Activated CD4-positive, alpha-beta memory T cell treated with anti-CD3 and anti-CD28 coated beads, Interleukin-2, amount 10 ng/mL, durations not matched to agents 7 days and 5 days (primary cell): Measurements from ENCODE around the gene RLF. TPM values are rescaled to one million over a fixed set of nuclear protein-coding genes. Genes with fewer than 3 reads are reported as not detected.
"Not testable (repeated sequence)": the region's sequence is repeated elsewhere in the genome, so short reads cannot be mapped to it uniquely, and the experiment has no call there.

Experiments used
- CTCF ChIA-PET: fragments of 350-600 bp; sonication (Branson Sonifier 250); formaldehyde crosslinking; loops from one replicate; lab custom pipeline; 2021; ENCODE audit warnings: antibody characterized with exemption, inconsistent platforms; lab: Charles Lee
- POLR2A ChIA-PET: fragments of 350-600 bp; sonication (Branson Sonifier 250); formaldehyde crosslinking; loops from one replicate; lab custom pipeline; 2021; ENCODE audit warnings: antibody characterized with exemption; lab: Charles Lee
- DNase-seq: peaks from one replicate; pipeline ENCODE4 v3.0.0-alpha.2; 2020
- H3K27ac Mint-ChIP-seq: one replicate; pipeline ENCODE4 v1.8.0; 2021; ENCODE audit warnings: mild to moderate bottlenecking, mixed read lengths
- H3K27me3 Mint-ChIP-seq: one replicate; pipeline ENCODE4 v1.8.0; 2021; ENCODE audit warnings: mixed read lengths
- H3K36me3 Mint-ChIP-seq: one replicate; pipeline ENCODE4 v1.8.0; 2021; ENCODE audit warnings: low read depth, mixed read lengths
- H3K4me1 Mint-ChIP-seq: one replicate; pipeline ENCODE4 v1.8.0; 2021; ENCODE audit warnings: mixed read lengths
- H3K4me3 Mint-ChIP-seq: one replicate; pipeline ENCODE4 v1.8.0; 2021; ENCODE audit warnings: mild to moderate bottlenecking, mixed read lengths
- H3K9me3 Mint-ChIP-seq: one replicate; pipeline ENCODE4 v1.8.0; 2021; ENCODE audit warnings: mixed read lengths
- total RNA-seq, 2 experiments: library from RNA; stranded (reverse); gene quantifications; one replicate each; pipeline ENCODE4 v1.2.3, GENCODE V29; 2021

Gene RLF
- total RNA-seq, 2 experiments from 2014 or later: 23.8 to 24.6 TPM

DNA sequence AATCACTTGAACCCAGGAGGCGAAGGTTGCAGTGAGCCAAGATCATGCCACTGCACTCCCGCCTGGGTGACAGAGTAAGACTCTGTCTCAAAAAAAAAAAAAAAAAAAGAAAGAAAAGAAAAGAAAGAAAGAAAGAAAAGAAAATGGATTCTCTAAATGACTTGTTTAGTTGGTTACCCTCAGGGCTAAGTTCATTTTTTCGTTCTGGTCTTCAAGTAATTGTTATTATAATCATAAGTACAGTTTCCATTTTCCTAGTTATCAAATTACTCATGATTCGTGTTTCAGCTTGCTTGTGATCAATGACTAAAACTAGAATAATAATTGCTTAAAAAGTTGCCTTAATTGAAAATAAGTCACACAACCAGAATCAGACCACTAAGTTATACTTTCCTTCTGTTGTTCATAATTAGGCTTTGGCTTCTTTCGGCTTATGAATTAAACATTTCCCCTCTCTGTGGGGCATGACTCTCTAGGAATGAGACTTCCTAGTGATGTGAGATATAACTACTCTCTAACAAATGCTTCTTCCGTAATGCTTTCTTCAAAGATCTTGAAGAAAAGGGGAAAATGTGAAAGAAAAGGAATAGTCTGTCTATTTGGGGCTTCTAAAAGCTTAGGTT, 9.6 kb upstream of the RLF start:
- POLR2A ChIA-PET: interaction anchor here (1.2 to 4.1 kb wide), 4 partner anchors 165 to 248 kb away, joined by 4 to 18 read pairs (median 5); partner anchors contain the start of gene COL9A2
- CTCF ChIA-PET: interaction anchor here (0.9 to 8.6 kb wide), 18 partner anchors 8 to 260 kb away, joined by 3 to 217 read pairs (median 6); partner anchors contain the start of genes COL9A2 and ZMPSTE24
- no peaks in the 10 kb centered on the region for H3K9me3 Mint-ChIP-seq
- H3K27ac Mint-ChIP-seq: no peak overlapping the region
- H3K27me3 Mint-ChIP-seq: peaks cover 18% of the 10 kb centered on the region
- H3K36me3 Mint-ChIP-seq: no peaks in the 10 kb centered on the region
- H3K4me1 Mint-ChIP-seq: peaks cover 6% of the 10 kb centered on the region
- H3K4me3 Mint-ChIP-seq: no peak overlapping the region
- no peak for DNase-seq

DNA sequence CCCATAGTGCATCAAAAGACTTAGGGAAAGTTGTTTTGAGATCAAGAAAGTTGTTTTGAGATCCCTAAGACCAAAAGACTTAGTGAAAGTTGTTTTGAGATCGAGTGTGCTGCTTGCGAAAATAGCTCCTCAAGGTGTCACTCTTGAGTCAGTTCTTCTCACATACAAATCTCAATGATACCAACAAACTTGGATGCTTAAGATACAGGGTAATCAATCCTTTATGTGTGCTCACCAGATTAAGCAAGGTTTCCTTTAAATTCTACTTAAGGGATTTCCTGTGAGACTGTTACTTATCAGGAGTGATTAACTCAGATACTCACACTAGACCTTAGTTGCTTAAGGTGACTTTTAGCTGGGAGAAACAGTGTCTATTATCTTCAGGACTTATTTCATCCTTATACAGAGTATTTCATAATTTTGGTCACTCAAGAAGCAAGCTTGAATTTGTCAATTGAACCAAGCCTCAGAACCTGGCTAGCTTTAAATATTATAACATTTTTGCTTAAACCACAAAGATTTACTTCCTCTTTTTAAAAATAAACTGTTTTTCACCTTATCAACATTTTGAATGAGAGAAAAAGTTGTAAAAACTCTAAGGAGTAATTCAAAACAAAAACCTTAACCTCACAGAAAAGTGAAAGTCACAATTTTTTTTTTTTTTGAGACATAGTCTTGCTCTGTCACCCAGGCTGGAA, 8.0 kb upstream of the RLF start:
- POLR2A ChIA-PET: interaction anchor here (0.7 to 4.1 kb wide), 11 partner anchors 8 to 247 kb away, joined by 3 to 18 read pairs (median 5); partner anchors contain the start of genes COL9A2, RLF and ZMPSTE24
- CTCF ChIA-PET: interaction anchor here (0.6 to 8.6 kb wide), 40 partner anchors 9 to 281 kb away, joined by 3 to 217 read pairs (median 5); partner anchors contain the start of genes COL9A2, RLF, SMAP2 and ZMPSTE24
- H3K4me1 Mint-ChIP-seq: peaks cover 6% of the 10 kb centered on the region
- H3K9me3 Mint-ChIP-seq: no peaks in the 10 kb centered on the region
- no peaks in the 10 kb centered on the region for H3K36me3 Mint-ChIP-seq
- H3K27me3 Mint-ChIP-seq: peaks cover 5% of the 10 kb centered on the region
- H3K27ac Mint-ChIP-seq: no peak overlapping the region
- peak; percentile 37 for DNase-seq
- no peak overlapping the region for H3K4me3 Mint-ChIP-seq

- H3K4me3 Mint-ChIP-seq: no peak overlapping the region
- no peaks in the 10 kb centered on the region for H3K9me3 Mint-ChIP-seq
- DNase-seq: no peak
- ChIA-PET POLR2A (interaction anchor here (0.6 to 4.1 kb wide), 4 partner anchors 160 to 186 kb away, joined by 3 to 18 read pairs (median 3); no protein-coding TSS in a partner anchor), CTCF (interaction anchor here (0.7 to 8.6 kb wide), 6 partner anchors 11 to 250 kb away, joined by 3 to 217 read pairs (median 6); no protein-coding TSS in a partner anchor)
- no peaks in the 10 kb centered on the region for H3K36me3 Mint-ChIP-seq
- H3K4me1 Mint-ChIP-seq: peaks cover 6% of the 10 kb centered on the region
- H3K27me3 Mint-ChIP-seq: peaks cover 3% of the 10 kb centered on the region
- H3K27ac Mint-ChIP-seq: no peak overlapping the region
Observed at GRCh38 chr1:40155135-40155534, 6.1 kb upstream of the RLF start.

- Mint-ChIP-seq H3K36me3 (no peaks in the 10 kb centered on the region), H3K27ac (no peak overlapping the region), H3K4me3 (no peak overlapping the region), H3K4me1 (peaks cover 8% of the 10 kb centered on the region), H3K27me3 (peaks cover 3% of the 10 kb centered on the region), H3K9me3 (no peaks in the 10 kb centered on the region)
- CTCF ChIA-PET: interaction anchor here (0.7 to 8.6 kb wide), 5 partner anchors 160 to 440 kb away, joined by 3 to 217 read pairs (median 5); no protein-coding TSS in a partner anchor
- POLR2A ChIA-PET: interaction anchor here (1.3 kb wide), 1 partner anchor 186 kb away, joined by 3 read pairs; no protein-coding TSS in a partner anchor
- no peak for DNase-seq
Observed at GRCh38 chr1:40155910-40156309, 5.3 kb upstream of the RLF start.

GRCh38 chr1:40160806-40161124, 422 bp upstream of the RLF start:
- H3K27me3 Mint-ChIP-seq: no peaks in the 10 kb centered on the region
- no peak overlapping the region for H3K27ac Mint-ChIP-seq
- ChIA-PET POLR2A (interaction anchor here (1.1 to 3.7 kb wide), 7 partner anchors 10 to 224 kb away, joined by 3 to 15 read pairs (median 5); partner anchors contain the start of gene SMAP2), CTCF (interaction anchor here (0.9 to 3.0 kb wide), 4 partner anchors 81 to 178 kb away, joined by 3 to 11 read pairs (median 4); no protein-coding TSS in a partner anchor)
- DNase-seq: no peak
- no peaks in the 10 kb centered on the region for H3K9me3 Mint-ChIP-seq
- H3K4me3 Mint-ChIP-seq: no peak overlapping the region
- H3K4me1 Mint-ChIP-seq: peaks cover 5% of the 10 kb centered on the region
- H3K36me3 Mint-ChIP-seq: peaks cover 14% of the 10 kb centered on the region

DNA sequence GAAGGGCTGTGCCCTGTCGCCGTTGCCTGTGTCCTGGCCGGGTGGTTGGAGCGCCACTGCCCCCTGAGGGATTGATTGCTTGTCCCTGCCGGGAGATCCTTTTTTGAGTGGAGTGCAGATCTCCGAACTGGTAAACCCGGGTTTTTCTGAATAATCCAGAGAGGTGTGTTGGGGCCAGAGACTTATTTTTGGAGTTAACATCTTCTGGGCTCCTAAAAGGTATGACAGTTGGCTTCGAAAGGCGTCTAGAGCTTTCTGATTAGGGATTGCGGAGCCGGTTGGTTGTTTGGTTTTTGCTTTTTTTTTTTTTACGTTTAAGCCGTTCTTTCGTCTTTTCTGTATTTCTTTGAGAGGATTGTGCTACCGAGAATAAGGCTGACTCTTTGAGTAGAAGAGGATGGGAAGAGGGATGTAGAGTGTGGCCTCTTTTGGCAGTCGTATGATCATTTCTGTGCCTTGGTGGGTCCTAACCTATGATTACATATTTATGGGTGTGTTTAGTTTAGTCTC, 756 bp downstream of the RLF start:
- ChIA-PET POLR2A (interaction anchor here (0.8 to 3.7 kb wide), 21 partner anchors 9 to 239 kb away, joined by 3 to 15 read pairs (median 4); partner anchors contain the start of genes CAP1, SMAP2 and ZMPSTE24), CTCF (interaction anchor here (0.8 to 3.0 kb wide), 9 partner anchors 9 to 243 kb away, joined by 3 to 15 read pairs (median 5); no protein-coding TSS in a partner anchor)
- DNase-seq: no peak
- no peak overlapping the region for H3K4me3 Mint-ChIP-seq
- H3K27ac Mint-ChIP-seq: no peak overlapping the region
- H3K4me1 Mint-ChIP-seq: peaks cover 5% of the 10 kb centered on the region
- H3K36me3 Mint-ChIP-seq: peaks cover 17% of the 10 kb centered on the region
- H3K9me3 Mint-ChIP-seq: no peaks in the 10 kb centered on the region
- H3K27me3 Mint-ChIP-seq: no peaks in the 10 kb centered on the region

- ChIA-PET CTCF (interaction anchor here (0.9 to 3.0 kb wide), 11 partner anchors 9 to 275 kb away, joined by 3 to 15 read pairs (median 4); no protein-coding TSS in a partner anchor), POLR2A (interaction anchor here (1.0 to 3.7 kb wide), 12 partner anchors 10 to 236 kb away, joined by 3 to 15 read pairs (median 6); partner anchors contain the start of genes CAP1 and ZMPSTE24)
- Mint-ChIP-seq H3K36me3 (peaks cover 21% of the 10 kb centered on the region), H3K27me3 (no peaks in the 10 kb centered on the region), H3K4me1 (peaks cover 9% of the 10 kb centered on the region), H3K9me3 (no peaks in the 10 kb centered on the region), H3K4me3 (no peak overlapping the region), H3K27ac (no peak overlapping the region)
- DNase-seq: no peak
Observed at GRCh38 chr1:40162753-40163441, 1.7 kb downstream of the RLF start.

DNA sequence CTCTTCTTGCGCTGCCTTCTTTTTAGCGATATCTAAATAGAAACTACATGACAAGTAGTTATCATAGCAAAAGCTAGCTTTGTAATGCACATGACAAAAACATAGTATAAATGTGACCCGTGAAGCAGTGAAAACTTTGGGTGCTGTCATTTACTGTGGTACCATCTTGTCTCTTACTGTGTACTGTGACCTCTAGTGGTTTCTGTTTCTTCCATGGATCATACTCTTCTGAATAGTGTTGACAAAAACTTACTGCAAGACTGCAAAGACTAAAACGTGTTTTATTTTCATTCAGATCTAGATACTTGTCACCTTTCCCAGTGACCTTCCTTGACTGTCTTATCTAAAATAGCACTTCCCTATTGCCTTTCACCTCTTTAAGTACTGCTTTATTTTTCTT, 6.1 kb downstream of the RLF start:
- CTCF ChIA-PET: interaction anchor here (1.0 kb wide), 1 partner anchor 15 kb away, joined by 6 read pairs; no protein-coding TSS in a partner anchor
- POLR2A ChIA-PET: no interaction called here

DNA sequence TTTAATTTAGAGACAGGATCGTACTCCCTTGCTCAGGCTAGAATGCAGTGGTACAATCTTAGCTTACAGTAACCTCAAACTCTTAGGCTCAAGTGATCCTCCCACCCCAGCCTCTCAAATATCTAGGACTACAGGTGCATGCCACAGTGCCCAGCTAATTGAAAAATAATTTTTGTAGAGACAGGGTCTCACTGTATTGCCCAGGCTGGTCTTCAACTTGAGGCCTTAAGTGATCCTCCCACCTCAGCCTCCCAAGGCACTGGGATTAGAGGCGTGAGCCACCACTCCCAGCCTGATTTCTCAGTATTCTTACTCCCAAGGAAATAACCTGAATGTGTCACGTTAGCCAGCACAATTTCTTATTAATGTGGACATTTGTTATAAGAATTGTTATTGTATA, 9.8 kb downstream of the RLF start:
- no peak overlapping the region for H3K4me3 Mint-ChIP-seq
- DNase-seq: no peak
- H3K9me3 Mint-ChIP-seq: no peaks in the 10 kb centered on the region
- H3K4me1 Mint-ChIP-seq: peaks cover 29% of the 10 kb centered on the region
- H3K27ac Mint-ChIP-seq: no peak overlapping the region
- POLR2A ChIA-PET: interaction anchor here (1.1 kb wide), 1 partner anchor 11 kb away, joined by 5 read pairs; no protein-coding TSS in a partner anchor
- peaks cover 6% of the 10 kb centered on the region for H3K36me3 Mint-ChIP-seq
- no peaks in the 10 kb centered on the region for H3K27me3 Mint-ChIP-seq
- CTCF ChIA-PET: interaction anchor here (0.9 to 2.0 kb wide), 4 partner anchors 8 to 167 kb away, joined by 3 to 9 read pairs (median 4); no protein-coding TSS in a partner anchor

More for the DNA sequence above, 6.1 kb downstream of the RLF start:
- Mint-ChIP-seq H3K27ac (no peak overlapping the region), H3K9me3 (no peaks in the 10 kb centered on the region), H3K4me1 (peaks cover 10% of the 10 kb centered on the region), H3K36me3 (peaks cover 17% of the 10 kb centered on the region), H3K27me3 (no peaks in the 10 kb centered on the region), H3K4me3 (no peak overlapping the region)
- DNase-seq: no peak

DNA sequence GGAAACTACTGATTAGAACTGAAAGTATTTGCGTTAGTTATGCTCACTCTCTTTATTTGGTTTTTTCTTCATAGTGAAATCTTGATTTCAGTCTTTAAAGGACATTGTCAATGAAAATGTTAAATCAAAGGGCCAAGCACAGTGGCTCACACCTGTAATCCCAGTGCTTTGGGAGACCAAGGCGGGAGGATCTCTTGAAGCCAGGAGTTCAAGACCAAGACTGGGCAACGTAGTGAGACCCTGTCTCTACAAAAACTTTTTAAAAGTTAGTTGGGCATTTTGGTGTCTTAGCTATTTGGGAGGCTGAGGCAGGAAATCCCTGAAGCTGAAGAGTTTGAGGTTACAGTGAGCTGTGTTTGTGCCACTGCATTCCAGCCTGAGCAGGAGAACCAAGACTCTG, 13.6 kb downstream of the RLF start:
- H3K4me3 Mint-ChIP-seq: no peak overlapping the region
- ChIA-PET CTCF (no interaction called here), POLR2A (no interaction called here)
- no peak overlapping the region for H3K27ac Mint-ChIP-seq
- DNase-seq: no peak
- peaks cover 16% of the 10 kb centered on the region for H3K36me3 Mint-ChIP-seq
- no peaks in the 10 kb centered on the region for H3K9me3 Mint-ChIP-seq
- peaks cover 40% of the 10 kb centered on the region for H3K4me1 Mint-ChIP-seq
- no peaks in the 10 kb centered on the region for H3K27me3 Mint-ChIP-seq

DNA sequence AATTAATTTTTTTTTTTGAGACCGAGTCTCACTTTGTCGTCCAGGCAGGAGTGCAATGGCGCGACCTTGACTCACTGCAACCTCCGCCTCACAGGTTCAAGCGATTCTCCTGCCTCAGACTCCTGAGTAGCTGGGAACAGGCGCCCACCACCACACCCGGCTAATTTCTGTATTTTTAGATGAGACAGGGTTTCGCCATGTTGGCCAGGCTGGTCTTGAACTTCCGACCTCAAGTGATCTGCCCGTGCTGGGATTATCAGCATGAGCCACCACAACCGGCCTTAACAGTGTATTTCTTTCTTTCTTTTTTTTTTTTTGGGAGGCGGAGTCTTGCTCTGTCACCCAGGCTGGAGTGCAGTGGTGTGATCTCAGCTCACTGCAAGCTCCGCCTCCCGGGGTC, 15.8 kb downstream of the RLF start:
- H3K4me3 Mint-ChIP-seq, CTCF ChIA-PET, H3K27me3 Mint-ChIP-seq, H3K9me3 Mint-ChIP-seq, DNase-seq, H3K27ac Mint-ChIP-seq, POLR2A ChIA-PET: not testable (repeated sequence)
- Mint-ChIP-seq H3K36me3 (peaks cover 24% of the 10 kb centered on the region), H3K4me1 (peaks cover 45% of the 10 kb centered on the region)

- H3K4me1 Mint-ChIP-seq: peaks cover 47% of the 10 kb centered on the region
- no peaks in the 10 kb centered on the region for H3K9me3 Mint-ChIP-seq
- no peaks in the 10 kb centered on the region for H3K27me3 Mint-ChIP-seq
- no peak for DNase-seq
- ChIA-PET POLR2A (interaction anchor here (0.9 kb wide), 1 partner anchor 15 kb away, joined by 3 read pairs; no protein-coding TSS in a partner anchor), CTCF (interaction anchor here (1.0 to 1.6 kb wide), 3 partner anchors 26 to 160 kb away, joined by 3 to 4 read pairs (median 3); no protein-coding TSS in a partner anchor)
- H3K27ac Mint-ChIP-seq: no peak overlapping the region
- peaks cover 24% of the 10 kb centered on the region for H3K36me3 Mint-ChIP-seq
- no peak overlapping the region for H3K4me3 Mint-ChIP-seq
Observed at GRCh38 chr1:40178200-40178599, 17.0 kb downstream of the RLF start.
